ENCODE measurements around the gene PTPRM. TPM values are rescaled to one million over a fixed set of nuclear protein-coding genes. Genes with fewer than 3 reads are reported as not detected.

PTPRM gene
- total RNA-seq, 1 donor from 2014 or later: 71.3 TPM

DNA sequence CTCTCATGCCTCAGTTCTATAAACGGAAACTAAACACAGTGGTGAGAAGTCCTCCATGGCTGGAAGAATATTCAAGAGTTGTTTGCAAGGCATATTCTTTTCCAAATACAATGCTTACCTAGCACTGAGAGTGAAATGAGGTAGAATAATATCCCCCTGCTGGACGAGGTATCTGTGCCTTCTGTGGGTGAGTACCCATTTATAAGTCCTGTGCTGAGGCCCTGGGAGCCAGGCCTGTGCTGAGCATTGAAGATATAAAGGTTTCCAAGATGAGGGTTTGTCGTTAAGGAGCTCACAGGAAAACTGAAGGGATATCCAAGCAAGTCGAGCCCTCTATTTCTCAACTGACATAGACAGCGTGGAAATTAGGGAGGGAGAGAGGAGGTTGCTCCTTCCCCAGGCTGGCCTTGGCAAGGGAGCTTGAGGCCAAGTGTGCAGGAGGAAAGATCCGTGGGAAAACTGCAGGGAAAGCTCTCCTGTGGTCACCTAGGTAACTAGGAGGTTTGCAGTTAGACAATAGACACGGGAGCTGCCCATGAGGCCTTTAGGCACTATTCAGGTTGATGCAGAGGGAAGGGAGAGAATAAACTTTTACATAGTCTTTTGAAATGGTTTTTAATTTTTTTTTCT lies 17.6 kb downstream of the PTPRM start:
- Mint-ChIP-seq H3K4me3 (no peak overlapping the region), H3K9me3 (peaks cover 4% of the 10 kb centered on the region), H3K27me3 (ENCODE audit: low read depth) (no peaks in the 10 kb centered on the region), H3K36me3 (peaks cover 3% of the 10 kb centered on the region), H3K27ac (no peak overlapping the region), H3K4me1 (peaks cover 9% of the 10 kb centered on the region)
- no peak for DNase-seq (ENCODE audit: low spot score in 2 of 2, unreplicated experiment in 2 of 2)
- TF ChIP-seq, protein P1, sequence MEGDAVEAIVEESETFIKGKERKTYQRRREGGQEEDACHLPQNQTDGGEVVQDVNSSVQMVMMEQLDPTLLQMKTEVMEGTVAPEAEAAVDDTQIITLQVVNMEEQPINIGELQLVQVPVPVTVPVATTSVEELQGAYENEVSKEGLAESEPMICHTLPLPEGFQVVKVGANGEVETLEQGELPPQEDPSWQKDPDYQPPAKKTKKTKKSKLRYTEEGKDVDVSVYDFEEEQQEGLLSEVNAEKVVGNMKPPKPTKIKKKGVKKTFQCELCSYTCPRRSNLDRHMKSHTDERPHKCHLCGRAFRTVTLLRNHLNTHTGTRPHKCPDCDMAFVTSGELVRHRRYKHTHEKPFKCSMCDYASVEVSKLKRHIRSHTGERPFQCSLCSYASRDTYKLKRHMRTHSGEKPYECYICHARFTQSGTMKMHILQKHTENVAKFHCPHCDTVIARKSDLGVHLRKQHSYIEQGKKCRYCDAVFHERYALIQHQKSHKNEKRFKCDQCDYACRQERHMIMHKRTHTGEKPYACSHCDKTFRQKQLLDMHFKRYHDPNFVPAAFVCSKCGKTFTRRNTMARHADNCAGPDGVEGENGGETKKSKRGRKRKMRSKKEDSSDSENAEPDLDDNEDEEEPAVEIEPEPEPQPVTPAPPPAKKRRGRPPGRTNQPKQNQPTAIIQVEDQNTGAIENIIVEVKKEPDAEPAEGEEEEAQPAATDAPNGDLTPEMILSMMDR (IDR thresholded peaks at IDR 0.05; ENCODE audit: unreplicated experiment): no peak

DNA sequence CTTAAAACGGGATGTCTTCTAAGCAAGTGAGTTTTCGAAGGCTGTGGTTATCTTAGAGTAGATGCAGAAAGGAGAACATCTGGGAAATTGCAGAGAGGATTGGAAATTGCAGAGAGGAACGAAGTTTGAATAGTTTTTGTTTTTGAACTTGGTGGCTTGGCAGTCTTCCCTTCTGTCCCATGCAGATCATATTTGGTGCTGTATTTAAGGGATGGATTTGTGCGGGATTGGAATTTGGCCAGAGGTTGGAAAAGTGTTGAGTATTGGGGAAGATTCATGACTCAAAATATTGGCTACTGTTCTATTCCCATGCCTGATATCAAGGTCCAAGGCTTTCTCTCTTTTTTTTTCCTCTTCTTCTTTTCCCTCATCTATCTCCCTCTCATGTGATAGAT lies 18.2 kb downstream of the PTPRM start:
- TF ChIP-seq, protein P1 (IDR thresholded peaks at IDR 0.05; ENCODE audit: unreplicated experiment): no peak
- no peak overlapping the region for H3K27ac Mint-ChIP-seq
- DNase-seq (ENCODE audit: low spot score in 2 of 2, unreplicated experiment in 2 of 2): no peak
- H3K27me3 Mint-ChIP-seq (ENCODE audit: low read depth): no peaks in the 10 kb centered on the region
- no peak overlapping the region for H3K4me3 Mint-ChIP-seq
- peaks cover 9% of the 10 kb centered on the region for H3K4me1 Mint-ChIP-seq
- peaks cover 4% of the 10 kb centered on the region for H3K9me3 Mint-ChIP-seq
- peaks cover 3% of the 10 kb centered on the region for H3K36me3 Mint-ChIP-seq

DNA sequence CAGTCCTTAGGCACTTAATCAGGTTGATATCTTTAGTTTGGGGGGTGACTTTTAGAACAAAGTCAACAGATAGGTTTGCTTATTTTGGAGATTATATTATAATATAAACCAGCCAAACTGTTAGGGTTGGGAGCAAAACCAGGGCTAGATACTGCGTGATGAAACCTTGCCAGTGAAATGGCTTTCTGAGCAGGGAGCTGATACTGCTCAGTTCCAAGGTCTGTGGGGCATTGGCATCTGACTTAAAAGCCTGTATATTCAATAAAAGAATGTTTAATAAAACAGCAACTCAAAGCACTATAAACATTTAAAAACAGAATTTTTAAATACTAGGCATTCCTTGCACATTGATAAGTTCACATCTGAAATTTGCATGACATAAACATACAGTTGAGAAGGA lies 19.3 kb downstream of the PTPRM start:
- Mint-ChIP-seq H3K27me3 (ENCODE audit: low read depth) (peaks cover 3% of the 10 kb centered on the region), H3K36me3 (peaks cover 3% of the 10 kb centered on the region), H3K27ac (no peak overlapping the region), H3K4me1 (peaks cover 13% of the 10 kb centered on the region), H3K4me3 (no peak overlapping the region), H3K9me3 (peaks cover 4% of the 10 kb centered on the region)
- DNase-seq (ENCODE audit: low spot score in 2 of 2, unreplicated experiment in 2 of 2): no peak
- TF ChIP-seq, protein P1 (IDR thresholded peaks at IDR 0.05; ENCODE audit: unreplicated experiment): no peak

DNA sequence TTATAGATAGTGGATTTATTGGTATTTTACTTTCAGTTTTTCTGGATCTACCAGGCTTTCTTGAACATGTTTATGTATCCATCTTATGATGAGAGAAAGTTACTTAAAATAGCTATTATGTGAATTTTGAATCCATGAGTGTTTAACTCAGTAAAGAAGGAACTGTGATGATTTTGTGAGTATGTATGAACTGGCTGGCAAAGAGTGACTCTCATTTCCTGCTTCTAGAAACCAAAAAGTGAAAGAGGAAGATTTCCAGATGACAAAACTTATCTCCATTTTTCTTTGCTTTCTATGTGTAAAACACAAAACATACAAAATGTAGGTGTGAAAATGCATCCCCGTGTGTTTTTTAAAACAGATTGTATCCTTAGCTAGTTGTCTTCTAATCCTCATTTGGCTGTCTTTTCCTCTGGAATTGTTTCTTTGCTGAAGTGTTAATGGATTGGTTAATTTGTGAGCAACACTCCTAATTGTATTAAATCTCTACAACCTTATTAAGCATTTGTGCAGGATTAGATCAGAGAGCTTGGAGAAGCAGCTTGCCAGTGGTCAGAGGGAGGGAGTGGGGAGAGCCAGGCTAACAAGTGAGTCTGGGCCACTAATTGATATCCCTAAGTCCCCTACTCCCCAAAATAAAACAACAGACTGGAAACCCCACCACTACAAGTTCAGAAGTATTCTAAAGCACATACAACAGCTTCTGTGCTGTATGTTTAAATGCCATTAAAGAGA lies 23.9 kb downstream of the PTPRM start:
- no peak overlapping the region for H3K4me3 Mint-ChIP-seq
- H3K36me3 Mint-ChIP-seq: no peaks in the 10 kb centered on the region
- no peaks in the 10 kb centered on the region for H3K9me3 Mint-ChIP-seq
- TF ChIP-seq, protein P1 (IDR thresholded peaks at IDR 0.05; ENCODE audit: unreplicated experiment): no peak
- no peak overlapping the region for H3K27ac Mint-ChIP-seq
- DNase-seq (ENCODE audit: low spot score in 2 of 2, unreplicated experiment in 2 of 2): no peak
- peaks cover 3% of the 10 kb centered on the region for H3K27me3 Mint-ChIP-seq (ENCODE audit: low read depth)
- H3K4me1 Mint-ChIP-seq: peaks cover 13% of the 10 kb centered on the region

DNA sequence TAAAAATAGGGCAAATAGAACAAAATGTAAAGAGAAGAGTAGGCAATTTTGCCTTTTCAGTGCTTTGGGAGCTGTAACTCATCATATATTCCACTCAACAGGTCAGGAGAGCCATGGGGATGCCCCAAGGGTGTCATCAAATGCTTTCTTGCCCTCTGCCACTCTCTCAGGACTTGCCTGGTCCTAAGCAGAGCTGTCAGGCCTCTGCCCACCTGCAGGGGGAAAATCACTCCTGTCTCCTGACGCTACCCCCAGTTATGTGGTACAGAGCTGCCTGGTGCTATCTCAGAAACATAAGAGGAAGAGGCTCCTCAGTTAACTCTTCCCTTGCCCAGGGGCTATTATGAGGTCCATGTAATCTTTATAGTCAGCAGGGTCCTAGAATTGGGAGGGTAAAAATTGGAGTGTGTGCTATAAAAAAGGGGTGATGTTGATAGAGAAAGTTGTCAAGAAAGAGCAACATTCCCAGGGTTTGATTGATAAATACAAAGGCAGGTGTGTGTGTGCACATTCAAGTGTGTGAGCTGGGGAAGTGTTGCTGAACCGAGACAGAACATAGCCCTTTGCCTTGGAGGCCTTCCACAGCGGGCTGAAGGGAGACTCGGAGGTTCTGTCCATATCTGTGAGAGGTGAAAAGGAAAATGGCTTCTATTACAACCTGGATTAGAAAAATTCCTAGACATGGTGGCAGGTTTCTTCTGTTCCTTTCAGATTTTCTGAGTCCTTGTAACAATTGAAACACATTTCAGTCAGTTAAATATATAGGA lies 25.4 kb downstream of the PTPRM start:
- Mint-ChIP-seq H3K36me3 (no peaks in the 10 kb centered on the region), H3K9me3 (no peaks in the 10 kb centered on the region), H3K4me3 (no peak overlapping the region), H3K4me1 (peaks cover 13% of the 10 kb centered on the region), H3K27me3 (ENCODE audit: low read depth) (peaks cover 3% of the 10 kb centered on the region), H3K27ac (no peak overlapping the region)
- TF ChIP-seq, protein P1 (IDR thresholded peaks at IDR 0.05; ENCODE audit: unreplicated experiment): no peak
- no peak for DNase-seq (ENCODE audit: low spot score in 2 of 2, unreplicated experiment in 2 of 2)
